CD4-positive, alpha-beta T cell treated with Interleukin-1 beta for 1 hour (primary cell): ENCODE data around the gene FAIM2.
"Not testable (repeated sequence)": the region's sequence is repeated elsewhere in the genome, so short reads cannot be mapped to it uniquely, and the experiment has no call there.

ENCODE experiments used
- DNase-seq, 2 donors: peaks; one replicate each; pipeline ENCODE4 v3.0.0-alpha.2; 2020 to 2022

The FAIM2 gene

DNA sequence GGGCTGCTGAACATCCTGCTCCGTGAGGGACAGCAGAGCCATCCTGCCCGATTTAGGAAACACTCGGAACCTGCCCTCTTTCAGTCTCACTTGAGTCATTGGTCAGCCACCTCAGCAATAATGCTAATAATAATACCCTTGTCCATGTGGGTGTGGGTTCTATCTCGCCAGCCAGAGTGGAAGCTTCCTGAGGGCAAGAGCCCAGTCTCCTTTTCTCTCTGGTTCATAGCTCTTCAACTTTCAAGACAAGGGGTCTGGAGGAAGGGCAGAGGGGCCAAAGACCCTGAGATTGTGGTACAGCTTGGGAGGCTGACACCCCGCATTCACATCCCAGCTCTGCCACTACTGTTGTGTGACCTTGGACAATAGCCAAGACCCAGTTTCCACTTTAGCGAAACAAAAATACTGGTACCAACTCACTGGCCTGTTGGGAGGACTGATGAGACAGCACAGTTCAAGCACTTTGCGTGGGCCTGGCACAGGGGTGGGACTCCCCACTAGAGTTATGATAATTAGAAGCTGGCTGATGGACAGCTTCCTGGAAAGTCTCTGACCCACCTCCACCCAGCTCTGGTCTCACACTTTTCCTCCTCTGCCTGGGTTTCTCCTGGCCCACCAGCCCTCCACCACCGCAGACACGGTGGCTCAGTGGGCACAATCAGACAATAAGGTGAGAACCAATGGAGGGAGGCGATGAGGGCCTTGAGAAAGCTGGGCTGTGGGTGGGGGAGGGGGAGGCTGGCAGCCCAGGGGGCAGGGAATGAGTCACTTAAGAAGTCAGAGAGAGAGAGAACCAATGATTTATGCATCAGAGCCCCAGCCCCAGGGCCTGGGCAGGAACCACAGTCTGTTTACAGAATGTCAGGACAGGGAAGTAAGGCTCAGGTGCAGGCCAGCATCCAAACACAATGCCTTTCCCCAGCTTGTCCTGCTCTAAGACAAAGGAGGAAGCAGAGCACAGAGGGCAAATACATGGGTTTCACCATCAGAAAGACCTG is 9.6 kb downstream of the FAIM2 start:
- no peak for DNase-seq

DNA sequence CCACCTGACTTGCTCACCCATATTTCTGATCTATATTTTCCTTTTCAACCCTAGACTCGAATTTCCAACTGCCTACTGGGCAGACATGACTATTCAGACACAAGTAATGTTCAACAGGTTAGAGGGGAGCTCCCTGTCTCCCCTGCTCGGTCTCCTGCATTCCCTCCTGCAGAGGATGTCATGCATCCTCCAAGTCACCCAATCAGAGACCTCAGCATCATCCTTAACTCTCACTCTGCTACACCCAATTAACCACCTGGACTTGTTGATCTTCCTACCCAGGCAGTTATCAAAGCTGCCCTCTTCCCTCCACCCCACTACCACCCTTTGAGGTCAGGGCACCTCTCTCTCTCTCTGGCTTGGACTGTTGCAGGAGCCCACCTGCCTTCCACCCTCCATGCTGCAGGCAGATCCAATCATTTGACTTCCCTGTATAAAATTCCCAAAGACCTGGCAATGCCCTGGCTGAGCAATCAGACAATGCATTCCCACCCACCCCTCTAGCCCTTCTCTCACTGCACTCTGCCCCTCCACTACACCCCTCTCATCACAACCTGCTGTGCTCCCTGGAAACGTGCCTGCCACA is 10.9 kb downstream of the FAIM2 start:
- no peak for DNase-seq

DNA sequence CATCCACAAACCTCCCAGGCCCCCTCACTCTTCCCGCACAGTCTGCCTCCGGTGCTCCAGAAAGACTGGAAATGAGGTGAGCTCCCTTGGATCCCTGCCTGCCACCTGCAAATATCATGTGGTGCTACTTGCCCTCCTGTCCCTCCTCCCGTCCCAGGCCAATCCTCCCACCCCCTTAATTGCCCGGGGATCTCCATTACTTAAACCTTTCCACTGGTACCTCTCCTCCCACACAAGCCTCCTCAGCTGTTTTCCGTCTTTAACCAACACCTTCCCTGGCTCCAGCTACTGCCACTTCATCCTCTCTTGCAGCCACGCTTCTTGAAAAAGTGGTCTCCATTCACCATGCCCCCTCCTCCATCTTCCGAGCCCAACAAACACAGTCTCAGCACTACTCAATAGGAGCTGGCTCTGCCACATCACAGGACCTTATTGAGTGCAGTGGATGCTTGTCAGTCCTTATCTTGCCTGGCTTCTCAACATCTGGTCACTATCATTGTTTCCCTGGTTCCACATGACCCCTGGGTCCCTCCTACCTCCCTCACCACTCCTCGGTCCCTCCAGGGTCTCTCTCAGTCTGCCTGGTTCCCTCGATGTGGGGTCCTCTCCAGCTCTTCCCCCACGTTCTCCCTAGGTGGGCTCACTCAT is 11.5 kb downstream of the FAIM2 start:
- DNase-seq: no peak

DNA sequence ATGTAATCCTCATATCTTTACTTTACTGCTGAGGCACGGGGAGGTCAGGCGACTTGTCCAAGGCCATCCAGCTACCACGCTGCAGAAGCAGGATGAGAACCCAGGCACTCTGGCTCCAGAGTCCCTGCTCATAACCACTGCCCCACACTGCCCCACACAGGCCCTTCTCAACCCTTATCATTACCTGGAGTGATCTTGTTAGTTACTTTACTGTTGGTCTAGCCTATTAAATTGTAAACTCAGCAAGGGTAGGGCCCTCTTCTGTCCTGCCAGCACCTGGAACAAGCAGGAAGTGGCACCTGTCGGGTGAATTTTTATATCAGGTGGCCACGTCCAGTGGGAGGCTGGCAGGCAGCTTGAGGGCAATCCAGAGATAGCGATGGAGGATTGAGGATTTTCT is 12.2 kb downstream of the FAIM2 start:
- DNase-seq: no peak

DNA sequence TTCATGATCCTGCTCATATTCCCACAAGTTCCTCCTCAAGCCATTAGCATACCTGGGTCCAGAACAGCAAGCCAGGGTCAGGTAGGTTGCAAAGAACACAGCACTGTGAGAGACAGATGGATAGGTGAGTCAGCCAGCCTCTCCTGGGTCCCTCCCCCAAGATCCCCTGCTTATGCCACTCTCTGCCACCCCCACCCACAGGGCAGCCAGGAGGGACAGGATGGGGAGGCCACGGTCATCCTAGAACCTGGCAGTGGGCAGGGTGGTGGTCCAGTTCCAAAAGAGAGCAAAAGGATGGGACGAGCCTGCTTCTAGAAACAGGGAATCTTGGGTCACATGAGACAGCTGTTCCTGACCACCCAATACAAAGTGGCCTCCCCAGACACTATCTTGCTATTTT is 12.7 kb downstream of the FAIM2 start:
- no peak for DNase-seq

DNA sequence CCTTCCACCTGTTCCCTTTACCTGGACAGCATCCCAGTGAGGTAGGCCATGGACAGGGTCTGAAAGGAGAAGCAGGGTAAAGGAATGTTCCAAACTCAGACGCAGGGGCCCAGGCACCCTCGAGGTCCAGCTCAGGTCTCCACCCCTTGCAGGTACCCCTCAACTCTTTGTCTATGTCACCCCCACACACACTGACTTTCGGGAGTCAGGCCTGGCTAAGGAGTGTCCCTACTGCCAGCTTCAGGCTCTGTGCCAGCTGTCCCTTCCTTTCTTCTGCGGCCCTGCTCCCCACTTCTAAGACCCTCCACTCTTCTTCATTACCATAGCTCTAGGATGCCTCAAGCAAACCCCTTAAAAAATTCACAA is 13.6 kb downstream of the FAIM2 start:
- no peak for DNase-seq

DNA sequence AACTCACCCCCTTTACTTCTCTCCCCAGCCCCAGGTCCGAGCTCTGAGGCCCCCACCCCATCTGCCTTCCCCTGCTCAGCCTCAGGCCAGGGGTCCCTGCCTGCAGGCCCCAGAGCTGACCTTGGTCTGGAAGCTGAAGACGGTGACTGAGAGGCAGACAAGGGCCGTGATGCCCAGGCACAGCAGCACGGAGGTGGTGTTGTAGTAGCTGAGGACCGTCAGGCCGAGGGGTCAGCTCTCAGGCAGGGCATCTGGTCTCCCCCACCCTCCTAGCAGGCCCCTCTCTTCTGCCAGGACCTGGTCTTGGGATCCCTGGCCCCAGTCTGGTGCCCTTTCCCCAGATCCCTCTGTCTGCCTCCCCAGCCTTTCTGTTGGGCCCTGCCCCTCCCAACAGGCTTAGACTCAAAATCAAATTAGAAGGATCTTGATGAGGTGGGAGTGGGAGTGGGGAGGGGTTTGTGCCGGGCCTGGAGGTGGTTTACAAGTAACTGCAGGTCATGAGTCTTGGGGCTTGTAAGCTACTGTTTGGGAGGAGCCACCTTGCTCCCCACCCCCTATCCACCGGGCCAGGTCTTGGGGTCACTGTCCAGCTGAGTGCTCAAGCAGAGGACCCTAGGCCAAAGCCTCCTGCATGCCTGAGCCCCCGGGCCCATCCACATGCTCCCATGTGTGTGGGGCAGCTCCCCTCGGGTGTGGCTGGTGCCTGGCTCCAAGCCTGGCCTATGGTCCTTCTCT is 14.2 kb downstream of the FAIM2 start:
- no peak for DNase-seq

DNA sequence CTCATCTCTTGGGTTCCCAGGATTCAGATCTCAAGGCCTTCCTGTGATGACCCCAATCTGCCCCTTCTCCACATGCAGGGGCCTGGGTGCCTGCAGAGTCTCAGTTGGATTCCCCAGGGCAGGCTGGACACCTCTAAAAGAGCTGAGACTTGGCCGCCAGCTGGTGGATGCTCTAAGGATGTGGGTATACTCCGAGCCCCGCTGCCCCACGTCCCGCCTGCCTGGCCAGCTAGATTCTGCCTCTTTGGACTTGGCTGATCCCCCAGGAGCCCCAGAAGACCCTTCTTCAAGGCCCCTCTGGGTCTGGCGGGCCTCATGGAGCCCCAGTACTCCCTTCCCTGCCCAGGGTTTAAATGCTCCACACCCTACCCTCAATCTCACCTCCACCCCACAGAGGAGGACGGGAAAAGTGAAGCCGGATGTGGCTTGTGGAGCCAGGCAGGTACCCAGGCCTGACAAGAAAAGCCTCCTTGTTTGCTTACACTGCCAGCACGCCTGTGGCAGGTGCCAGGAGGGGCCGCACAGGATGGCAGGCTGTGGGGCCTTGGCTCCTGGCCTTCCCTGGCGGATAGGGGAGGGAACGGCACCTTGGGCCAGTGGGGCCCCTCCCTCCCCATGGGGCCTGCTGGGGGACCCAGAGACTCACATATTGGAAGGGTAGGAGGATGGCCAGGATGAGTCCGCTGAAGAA is 15.1 kb downstream of the FAIM2 start:
- no peak for DNase-seq

DNA sequence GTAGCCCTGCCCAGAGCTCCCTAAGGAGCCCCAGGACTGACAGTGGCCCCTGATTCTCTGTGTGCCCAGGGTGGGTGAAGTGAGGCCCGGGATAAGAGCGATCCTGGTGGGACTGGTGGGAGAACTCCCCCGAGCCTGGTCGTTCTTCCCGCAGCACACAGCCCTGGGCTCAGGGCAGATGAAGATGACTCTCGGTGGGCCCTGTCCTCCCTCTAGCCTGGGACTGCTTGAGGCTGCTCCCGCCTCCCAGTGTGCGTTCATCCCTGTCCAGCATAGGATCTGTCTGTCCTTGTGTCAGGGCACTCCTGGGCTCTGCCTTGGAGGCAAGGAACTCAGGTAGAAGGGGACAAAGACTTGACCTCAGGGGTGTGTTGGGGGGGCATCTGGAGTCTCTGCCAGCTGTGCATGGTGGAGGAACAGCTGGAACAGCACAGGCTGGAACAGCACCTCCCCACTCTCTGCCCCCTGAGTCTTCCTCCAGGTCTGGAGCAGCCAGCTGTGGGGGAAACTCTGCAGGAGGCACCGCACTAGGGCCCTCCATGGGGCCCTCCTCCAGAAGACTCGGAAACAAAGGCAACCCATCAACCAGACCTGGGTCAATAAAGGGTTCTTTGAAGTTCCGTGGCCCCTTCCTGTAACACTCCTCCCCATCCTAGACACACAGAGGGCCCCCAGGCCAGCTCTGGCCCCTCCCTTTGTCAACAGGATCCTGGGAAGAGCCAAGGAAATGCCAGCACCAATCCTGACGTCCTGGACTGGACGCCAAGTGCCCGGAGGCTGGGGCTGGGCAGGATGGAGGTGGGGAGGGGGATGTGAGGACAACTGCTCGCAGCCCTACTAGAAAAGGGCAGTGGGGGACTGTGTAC is 15.9 kb downstream of the FAIM2 start:
- DNase-seq: no peak

DNA sequence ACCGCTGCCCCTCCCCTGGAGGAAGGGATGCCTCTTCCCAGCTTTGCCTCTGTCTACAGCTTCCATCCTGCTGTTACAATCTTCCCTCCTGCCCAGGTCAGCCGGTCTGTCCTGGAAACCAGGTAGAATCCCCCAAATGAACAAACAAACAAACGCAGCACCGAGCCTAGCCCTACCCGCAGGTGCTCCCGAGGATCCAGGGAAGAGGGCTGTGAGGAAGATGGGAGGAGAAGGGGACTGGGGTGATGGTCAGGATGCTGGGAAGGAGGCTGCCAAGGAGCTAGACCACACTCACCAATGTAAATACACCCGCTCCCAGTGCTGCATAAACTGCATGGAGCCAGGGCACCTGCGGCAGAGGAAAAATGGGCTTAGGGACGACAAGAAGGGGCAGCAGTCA is 16.6 kb downstream of the FAIM2 start:
- DNase-seq: no peak

DNA sequence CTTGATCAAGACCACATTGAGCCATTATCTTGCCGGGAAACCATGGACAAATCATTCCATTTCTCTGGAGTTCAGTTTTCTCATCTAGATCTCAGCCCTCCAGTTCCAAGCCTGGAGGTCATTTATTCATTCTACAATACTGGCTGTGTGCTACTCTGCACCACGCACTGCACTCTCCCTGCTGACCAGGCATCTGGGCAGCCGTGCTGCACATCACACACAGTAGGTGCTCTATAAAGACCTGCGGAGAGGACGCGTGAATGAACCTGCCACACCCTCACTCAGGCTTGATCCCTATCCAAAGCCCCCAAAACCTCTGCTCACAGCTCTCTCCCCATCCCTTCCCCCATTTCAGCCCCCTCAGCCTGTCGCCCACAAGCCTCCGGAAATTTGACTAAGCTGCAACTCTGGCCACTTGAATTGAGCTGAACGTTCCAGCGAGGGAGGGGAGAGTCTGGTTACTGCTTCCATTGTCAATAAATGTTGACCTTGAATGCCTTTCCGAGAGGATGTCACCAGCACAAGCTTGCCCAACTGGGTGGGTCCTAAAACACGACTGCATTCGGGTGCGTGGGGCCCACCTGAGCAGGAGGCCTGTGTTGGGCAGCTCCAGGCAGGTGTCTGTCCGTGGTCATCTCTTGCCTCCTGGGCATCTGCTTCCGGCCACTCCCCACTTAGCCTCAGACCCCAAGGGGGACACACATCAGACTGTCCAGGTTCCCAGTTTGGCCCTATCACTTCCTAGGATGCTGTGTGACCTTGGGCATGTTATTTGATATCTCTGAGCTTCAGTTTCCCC is 17.8 kb downstream of the FAIM2 start:
- no peak for DNase-seq

DNA sequence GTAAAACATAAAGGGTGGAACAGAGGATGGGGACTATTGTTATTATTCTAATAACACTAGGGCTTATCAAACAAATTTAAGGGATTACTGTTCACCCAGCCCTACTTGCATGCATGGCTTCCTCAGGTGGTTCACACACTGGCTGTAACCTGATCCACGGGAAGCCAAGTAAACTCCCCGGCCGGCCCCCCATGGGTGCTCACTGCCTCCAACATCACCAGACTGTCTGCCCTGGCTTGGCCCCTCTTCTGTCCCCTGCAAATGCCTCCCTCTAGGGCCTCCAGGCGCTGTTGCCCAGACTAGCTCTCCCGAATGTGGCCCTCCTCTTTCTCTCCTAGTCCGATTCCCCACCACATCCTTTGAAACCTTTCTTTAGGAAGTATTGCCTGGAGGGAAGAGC is 18.6 kb downstream of the FAIM2 start:
- DNase-seq: no peak

DNA sequence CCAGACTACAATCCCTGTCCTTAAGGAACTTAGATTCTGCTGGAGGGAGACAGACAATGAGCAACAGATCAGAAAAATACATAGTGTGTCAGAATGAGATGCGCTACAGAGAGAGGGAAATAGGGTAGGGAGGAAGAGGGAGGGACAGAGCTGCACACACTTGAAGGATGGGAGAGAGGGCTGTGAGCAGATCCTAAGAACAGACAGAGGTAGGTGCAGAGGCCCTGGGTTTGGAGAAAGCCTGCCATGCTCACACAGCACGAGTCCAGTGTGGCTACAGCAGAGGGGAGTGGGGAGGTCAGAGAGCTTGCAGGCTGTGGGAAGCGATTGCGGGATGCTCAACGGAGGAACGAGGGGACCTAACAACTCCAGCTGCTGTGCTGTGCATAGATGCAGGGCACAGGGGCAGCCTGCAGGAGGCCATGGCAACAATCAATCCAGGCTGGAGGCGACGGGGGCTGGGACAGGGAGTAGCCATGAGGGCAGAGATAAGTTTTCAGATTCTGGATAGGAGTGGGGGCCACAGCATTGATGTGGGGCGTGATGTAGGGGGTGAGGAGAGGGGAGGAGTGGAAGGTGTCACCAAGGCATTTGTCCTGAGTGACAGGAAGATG is 20.7 kb downstream of the FAIM2 start:
- no peak for DNase-seq

DNA sequence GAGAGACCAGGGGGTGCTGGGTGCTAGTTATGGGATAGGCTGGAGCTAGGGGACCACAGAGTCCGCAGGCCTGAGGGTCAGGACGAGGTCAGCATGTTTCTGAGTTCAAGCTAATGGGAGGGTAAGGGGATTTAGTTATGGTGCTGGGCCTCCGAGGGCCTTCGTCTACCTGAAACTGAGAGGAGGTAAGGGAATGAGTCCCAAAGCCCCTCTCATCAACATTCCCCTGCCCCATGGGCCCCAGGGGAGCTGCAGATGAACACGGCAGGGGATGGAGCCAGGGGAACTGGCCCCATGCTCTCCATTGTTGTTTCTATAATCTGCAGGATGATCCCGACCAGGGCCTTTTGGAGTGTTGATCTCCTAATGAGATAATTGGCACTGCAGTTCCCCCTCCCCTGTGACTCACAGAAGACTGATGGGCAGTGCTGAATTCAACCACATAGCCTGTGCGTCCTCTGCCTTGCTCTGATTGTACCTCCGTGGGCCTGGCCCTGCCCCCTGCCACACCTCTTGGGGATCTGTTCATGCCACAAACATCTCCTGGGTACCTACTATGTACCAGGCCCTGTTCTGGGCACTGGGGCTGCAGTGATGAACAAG is 21.4 kb downstream of the FAIM2 start:
- DNase-seq: no peak

DNA sequence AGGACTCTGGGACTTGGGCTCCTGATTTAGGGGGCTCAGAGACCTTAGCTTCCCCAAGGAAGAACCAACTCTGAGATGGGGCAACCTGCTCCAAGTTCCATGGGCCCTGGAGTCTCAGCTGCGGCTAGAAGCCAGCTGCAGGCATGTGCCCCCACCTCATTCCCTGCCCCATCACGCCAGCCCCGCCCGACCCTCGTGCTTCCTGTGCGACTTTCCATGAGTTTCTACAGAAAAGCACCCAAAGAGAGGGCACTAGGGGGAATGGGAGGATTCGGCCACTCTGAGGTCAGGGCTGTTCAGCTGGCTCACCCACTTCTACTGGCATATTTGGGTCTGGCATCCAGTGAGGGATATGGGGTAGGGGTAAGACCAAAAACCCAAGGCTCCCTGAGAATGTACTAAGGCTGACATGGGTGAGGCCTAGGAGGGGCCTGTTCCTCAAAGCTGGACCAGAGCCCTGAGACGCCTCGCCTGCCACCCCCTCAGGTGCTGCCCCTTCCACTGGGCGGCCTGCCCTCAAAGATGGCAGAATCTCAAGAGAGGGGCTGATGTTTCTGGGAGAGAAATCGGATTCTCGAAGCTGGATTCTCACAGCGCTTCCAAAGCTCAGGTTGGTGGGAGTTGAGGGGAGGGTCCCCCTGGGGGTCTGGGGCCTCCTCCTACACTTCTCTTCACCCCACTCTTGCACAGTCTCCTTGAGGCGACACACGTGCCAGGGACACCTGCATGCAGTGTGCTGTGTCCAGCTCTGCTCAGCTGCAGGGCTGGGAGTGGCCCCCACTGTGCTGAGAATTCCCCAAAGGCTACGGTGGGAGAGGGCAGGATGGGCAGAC is 22.1 kb downstream of the FAIM2 start:
- DNase-seq: no peak

DNA sequence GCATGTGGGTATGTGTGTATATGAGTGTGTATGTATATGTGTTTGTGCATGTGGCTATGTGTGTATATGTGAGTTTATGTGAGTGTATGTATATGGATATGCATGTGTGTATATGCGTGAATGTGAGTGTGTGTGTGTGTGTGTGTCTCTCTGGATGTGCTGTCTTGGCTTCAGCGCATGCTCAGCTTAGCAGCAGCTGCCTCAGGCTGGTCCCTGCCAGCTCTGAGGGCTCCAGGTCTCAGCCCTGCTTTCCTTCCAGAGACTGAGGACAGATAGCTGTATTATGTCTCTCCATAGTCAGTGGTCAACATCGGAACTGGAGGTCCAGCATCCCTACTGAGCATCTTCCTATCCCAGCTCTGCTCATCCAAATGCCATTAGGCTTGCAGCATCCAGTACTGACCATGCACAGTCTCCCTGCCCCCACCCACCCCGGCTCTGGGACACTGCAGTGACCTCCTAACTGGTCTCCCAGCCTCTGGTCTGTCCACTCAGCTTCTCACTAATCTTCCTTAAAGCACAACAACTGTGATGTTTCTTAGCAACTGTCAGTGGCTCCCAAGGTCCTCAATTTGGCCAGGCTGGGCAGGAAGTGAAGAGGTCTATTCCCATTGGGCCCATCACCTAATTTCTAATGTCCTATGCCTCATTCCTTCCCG is 22.8 kb downstream of the FAIM2 start:
- DNase-seq: no peak

DNA sequence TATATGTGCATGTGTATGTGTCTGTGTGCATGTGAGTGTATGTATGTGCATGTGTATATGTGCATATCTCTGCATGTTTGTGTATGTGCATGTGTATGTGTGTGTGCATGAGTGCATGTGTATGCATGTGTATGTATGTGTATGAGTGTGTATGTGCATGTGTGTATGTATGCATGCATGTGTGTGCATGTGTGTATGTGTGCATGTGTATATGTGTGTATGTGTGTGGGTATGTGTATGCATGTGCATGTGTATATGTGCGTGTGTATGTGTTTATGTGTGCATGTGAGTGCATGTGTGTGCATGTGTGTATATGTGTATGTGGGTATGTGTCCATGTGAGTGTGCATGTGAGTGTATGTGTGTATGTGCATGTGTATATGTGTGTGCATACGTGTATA is 24.6 kb downstream of the FAIM2 start:
- DNase-seq: not testable (repeated sequence)

DNA sequence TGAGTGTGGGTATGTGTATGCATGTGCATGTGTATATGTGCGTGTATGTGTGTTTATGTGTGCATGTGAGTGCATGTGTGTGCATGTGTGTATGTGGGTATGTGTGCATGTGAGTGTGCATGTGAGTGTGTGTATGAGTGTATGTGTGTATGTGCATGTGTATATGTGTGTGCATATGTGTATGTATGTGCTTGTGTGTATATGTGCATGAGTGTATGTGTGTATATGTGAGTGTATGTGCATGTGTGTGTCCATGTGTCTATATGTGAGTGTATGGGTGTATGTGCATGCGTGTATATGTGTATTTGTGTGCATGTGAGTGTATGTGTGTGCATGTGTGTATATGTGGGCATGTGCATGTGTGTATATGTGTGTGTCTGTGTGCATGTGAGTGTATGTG is 25.7 kb downstream of the FAIM2 start:
- no peak for DNase-seq
